ENCODE data around the gene RGS19.

Gene RGS19

GRCh38 chr20:64047046-64047389 lies 32.3 kb downstream of the RGS19 start:
- no peak for DNase-seq

GRCh38 chr20:64045346-64046011 lies 33.8 kb downstream of the RGS19 start:
- no peak for DNase-seq

- DNase-seq: no peak
Measured at GRCh38 chr20:64044484-64045247, 34.7 kb downstream of the RGS19 start.

- DNase-seq: no peak
Measured at GRCh38 chr20:64043768-64044167, 35.5 kb downstream of the RGS19 start.

- no peak for DNase-seq
Measured at GRCh38 chr20:64042054-64042781, 37.1 kb downstream of the RGS19 start.

- no peak for DNase-seq
Measured at GRCh38 chr20:64041781-64042053, 37.6 kb downstream of the RGS19 start.

- DNase-seq: no peak
Measured at GRCh38 chr20:64041040-64041780, 38.1 kb downstream of the RGS19 start.

- DNase-seq: no peak
Measured at GRCh38 chr20:64040231-64041039, 38.9 kb downstream of the RGS19 start.

GRCh38 chr20:64039293-64040160 lies 39.8 kb downstream of the RGS19 start:
- no peak for DNase-seq

- peak; percentile 66 for DNase-seq
Measured at GRCh38 chr20:64038565-64039292, 40.6 kb downstream of the RGS19 start.

- DNase-seq: no peak
Measured at GRCh38 chr20:64038224-64038564, 41.1 kb downstream of the RGS19 start.

GRCh38 chr20:64037498-64038213 lies 41.7 kb downstream of the RGS19 start:
- no peak for DNase-seq

GRCh38 chr20:64037199-64037497 lies 42.2 kb downstream of the RGS19 start:
- no peak for DNase-seq

GRCh38 chr20:64036346-64037198 lies 42.7 kb downstream of the RGS19 start:
- no peak for DNase-seq

GRCh38 chr20:64035933-64036345 lies 43.4 kb downstream of the RGS19 start, which contains the start of gene C20orf204:
Gene C20orf204, plus strand, starts transcription at chr20:64036182. Its CDS starts 142 bp downstream, at chr20:64036324.
- DNase-seq: no peak

- peak; percentile 23 for DNase-seq
Measured at GRCh38 chr20:64035066-64035932, 44.0 kb downstream of the RGS19 start.

- DNase-seq: no peak
Measured at GRCh38 chr20:64033981-64034493, 45.3 kb downstream of the RGS19 start.
